NCI-H345 treated with DMSO at 0.1 percent for 48 hours (cell line): Measurements from ENCODE around the gene PWWP2B.
"Not testable (repeated sequence)": the region's sequence is repeated elsewhere in the genome, so short reads cannot be mapped to it uniquely, and the experiment has no call there.

Experiments
- DNase-seq: peaks from one replicate; lab custom pipeline; 2025; ENCODE audit not compliant: unreplicated experiment; lab: John Stamatoyannopoulos, UW

The PWWP2B gene

GRCh38 chr10:132363376-132363775 lies 33.6 kb upstream of the PWWP2B start:
- no peak for DNase-seq

DNA sequence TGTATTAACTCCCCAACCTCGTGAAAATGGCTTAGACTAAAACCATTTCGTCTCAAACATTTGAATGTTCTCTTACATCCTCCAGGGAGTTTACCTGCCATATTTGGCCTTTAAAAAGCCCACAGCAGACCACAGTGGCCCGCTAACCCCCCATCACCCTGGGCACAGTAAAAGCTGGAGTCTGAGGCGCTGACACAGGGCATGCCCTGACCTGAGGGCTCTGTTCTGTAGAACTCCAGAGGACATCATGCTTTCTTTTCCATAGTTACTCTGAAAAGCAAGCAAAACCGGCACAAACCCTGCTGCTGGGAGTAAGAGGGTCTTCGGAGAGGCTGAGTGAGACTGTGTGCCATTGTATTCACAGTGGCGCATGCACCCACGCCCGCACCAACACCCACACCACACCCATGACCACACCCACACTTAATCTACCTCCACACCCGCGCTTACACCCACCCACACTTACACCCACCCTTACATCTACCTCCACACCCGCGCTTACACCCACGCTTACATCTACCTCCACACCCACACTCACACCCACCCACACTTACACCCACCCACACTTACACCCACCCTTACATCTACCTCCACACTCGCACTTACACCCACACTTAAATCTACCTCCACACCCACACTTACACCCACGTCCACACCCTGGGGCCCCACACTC lies 32.9 kb upstream of the PWWP2B start:
- DNase-seq, result no peak

GRCh38 chr10:132364594-132364970 lies 32.4 kb upstream of the PWWP2B start:
- DNase-seq, result no peak

- no peak for DNase-seq
Observed at GRCh38 chr10:132365102-132365501, 31.9 kb upstream of the PWWP2B start.

DNA sequence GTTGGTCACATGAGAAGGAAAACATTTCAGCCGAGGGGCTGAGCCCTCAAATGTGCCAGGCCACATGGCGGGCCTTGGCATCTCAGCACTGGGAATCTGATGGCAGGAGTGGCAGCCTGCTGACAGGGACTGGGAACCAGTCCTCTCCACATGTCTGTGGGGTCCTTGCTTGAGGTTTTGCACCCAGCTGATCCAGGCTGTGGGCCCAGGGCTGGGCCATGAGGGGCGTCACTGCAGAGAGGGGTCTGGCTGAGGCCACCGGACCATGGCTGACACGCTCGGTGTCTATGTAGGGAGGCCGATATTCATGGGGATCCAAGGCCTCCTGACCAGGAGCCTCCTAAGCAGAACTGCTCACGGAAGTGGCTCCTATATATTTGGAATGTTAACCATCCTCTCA lies 31.0 kb upstream of the PWWP2B start:
- DNase-seq, result no peak

DNA sequence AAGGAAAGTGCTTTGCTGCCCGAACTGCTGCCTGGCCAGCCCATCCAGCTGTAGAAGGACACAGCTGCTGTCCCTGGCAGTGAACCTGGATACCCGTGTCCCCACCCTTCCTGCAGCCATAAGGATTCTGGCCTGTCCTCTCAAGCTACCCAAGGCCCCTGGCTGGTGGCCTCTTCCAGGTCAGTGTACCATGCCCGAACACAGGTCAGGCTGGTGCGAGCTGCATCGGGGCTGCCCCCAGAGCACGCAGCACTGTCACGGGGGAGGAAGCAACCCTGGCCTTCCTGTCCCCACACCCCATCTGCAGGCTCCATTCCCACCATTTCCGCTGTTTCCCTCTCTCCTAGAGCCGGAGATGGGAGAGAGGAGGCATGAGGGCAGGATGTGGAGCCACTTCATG lies 30.5 kb upstream of the PWWP2B start:
- DNase-seq, result no peak

DNA sequence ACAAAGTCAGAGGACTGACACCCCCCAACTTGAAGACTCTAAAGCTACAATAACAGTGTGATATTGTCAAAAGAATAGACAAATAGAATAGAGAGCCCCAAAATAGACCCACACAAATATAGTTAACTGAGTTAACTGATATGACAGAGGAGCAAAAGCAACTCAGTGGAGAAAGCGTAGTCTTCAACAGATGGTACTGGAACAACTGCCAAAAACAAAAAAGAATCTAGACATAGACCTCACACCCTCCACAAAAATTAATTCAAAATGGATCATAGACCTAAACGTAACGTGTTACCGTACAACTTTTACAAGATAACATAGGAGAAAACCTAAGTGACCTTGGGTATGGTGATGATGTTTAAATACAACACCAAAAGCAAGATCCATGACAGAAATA lies 28.6 kb upstream of the PWWP2B start:
- DNase-seq, result no peak

DNA sequence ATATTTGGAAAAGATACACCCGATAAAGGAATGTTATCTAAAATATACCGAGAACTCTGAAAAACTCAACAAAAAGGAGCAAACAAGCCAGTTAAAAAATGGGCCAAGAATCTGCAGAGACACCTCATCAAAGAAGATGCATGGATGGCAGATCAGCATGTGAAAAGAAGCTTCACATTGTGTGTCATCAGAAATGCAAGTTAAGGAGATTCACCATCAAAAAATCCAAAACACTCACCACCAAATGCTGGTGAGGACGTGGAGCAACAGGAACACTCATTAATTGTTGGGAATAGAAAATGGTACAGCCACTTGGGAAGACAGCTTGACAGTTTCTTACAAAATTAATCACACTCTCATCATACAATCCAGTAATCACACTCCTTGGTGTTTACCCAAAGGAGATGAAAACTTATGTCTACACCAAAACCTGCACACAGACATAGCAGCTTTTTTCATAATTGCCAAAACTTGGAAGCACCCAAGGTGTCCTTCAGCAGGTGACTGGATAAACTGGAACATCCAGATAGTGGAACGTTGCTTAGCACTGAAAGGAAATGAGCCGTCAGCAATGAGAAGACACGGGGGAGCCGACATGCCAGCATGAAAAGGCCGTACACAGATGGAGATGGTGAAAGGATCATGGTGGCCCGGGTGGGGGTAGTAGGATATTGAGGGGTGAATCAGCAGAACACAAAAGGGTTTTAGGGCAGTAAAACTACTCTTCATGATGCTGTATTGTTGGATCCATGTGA lies 27.9 kb upstream of the PWWP2B start:
- DNase-seq, result no peak

DNA sequence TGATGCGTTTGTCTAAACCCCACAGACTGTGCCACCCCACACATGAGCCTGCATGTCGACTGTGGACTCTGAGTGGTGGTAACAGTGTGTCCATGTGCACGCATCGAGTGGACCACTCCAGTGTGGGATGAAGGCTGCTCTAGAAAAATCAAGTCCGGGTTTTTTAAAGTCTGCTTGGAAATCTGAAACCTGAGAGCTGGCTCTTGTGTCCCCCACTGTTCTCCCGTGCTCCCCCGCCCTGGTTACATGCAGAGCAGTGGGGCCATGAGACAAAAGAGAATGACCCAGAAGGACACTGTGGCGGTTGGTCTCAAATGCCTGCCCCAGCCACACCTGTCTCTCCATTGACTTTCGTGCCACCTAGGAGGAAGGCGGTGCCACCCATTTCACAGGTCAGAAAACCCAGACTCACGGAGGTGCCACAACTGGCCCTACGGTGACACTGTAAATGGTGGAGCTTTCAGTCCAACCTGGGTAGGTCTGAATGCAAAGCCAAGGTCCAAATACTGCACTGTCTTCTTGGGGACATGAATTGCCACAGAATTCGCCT lies 27.3 kb upstream of the PWWP2B start:
- DNase-seq, result no peak

- DNase-seq, result no peak
Observed at GRCh38 chr10:132370426-132371340, 26.3 kb upstream of the PWWP2B start.

DNA sequence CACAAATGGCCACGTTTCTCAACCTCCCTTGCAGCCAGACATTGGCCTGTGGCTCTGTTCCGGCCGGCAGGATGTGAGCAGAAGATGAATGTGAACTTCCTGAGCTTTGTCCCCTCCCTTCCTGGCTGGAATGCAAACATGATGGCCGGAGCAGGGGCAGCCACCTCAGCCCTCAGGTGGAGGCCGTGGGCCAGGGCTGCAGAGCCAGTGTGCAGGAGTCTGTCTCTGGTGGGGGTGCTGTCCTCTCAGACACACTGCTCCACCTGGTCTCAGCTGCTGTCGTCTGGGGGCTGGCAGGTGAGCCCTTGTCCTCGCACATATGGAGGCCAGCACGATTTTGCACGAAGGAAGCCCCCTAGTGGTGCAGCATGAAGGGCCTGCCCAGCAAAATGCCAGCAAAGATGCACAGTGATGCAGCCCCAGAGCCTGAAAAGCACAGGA lies 25.3 kb upstream of the PWWP2B start:
- DNase-seq, result no peak

- DNase-seq, result no peak
Observed at GRCh38 chr10:132372516-132373095, 24.4 kb upstream of the PWWP2B start.

DNA sequence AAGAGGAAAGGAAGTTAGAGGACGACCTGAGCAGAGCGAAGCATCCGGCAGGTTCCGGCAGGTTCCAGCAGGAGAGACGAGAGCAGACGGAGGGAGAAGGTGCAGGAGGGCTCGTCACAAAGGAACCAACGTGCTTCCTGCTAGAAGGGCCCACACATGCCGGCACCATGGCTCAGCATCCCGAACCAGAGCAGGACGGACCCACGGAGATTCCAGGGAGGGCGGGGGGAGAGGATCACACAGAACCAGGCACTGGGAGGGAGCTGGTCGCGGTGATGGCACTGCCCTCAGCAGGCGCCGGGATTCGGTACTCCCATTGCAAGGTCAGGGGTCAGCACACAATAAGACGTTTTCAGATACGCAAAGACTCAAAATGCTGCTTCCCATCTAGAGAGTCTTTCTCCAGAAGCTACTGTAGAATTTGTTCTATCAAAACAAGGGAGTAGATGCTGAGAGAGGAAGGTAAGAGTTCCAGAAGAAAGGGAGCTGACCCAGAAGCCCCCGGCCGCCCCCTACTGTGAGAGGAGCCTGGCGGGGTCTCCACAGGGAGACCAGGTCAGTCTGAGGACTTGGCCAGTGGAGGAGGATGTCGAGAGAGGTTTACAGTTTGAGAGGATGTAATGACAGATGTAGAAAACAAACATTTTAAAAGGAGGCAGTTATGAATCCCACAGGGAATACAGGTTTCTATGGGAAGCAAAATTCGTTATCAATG lies 23.6 kb upstream of the PWWP2B start:
- DNase-seq, result no peak

DNA sequence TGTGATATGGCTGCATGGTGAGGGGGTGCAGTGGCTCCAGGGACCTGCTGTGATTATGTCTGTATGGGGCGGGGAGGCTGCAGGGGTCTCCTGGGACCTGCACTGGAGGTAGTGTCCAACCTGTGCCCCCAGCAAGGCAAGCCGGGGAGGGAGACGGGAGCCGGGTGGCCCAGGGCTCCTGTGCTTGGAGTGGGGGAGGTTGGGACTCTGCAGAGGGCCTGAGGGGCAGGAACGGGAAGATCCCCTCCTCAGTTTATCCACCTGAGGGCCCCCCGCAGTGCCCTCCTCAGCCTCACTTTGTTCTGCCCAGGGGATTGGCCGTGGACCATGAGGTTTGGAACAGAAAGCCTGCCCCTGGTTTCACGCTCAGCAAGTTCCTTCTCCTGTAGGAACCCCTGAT lies 22.8 kb upstream of the PWWP2B start:
- DNase-seq, result no peak

DNA sequence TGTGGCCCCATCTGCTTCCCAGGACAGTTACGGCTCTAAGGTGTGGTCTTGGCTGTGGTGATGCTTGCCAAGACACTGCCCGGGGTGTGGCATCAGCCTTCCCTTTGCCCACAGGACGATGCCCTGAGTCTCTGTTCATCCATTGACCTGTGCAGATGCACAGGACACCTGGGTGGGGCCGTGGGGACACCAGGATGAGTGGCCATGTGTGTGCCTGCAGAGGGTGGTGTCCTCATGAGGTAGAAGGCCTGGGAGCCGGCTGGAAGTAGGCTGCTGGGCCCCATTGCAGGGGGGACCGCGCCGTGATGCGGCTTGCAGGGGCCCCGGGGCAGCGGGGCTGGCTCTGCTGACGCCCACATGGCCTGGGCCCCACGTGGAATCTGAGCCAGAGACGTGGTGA lies 22.4 kb upstream of the PWWP2B start:
- DNase-seq, result no peak

DNA sequence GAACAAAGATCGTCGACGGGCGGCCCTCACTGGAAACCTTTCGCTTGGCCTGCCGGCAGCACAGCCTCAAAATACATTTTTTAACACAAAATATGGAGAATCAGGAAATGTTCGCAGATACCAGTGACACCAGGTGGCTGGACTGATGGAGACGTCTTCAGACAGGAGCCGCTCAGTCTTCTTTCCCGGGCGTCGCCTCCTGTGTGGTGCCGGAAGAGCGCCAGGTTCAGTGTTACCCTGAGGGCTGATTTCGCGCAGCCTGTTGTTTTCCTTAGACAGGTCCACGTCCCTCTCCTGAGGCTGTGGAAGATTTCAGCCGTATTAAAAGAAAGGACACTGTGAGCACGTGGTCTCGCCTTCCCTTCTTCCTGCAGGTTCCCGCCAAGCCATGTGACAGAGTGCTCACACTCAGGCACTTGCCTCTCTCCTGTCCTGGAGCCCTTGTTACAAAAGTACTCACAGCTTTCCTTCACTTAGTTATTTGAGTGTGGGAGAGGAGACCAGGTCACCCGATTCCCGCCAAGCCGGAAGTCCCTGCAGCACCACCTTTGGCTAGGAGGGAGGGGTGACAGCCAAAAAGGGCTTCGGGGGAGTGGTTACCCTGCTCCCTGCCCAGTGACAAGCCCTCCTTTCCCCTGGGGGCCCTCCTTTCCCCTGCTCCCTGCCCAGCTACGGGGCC lies 21.7 kb upstream of the PWWP2B start:
- DNase-seq, result no peak

DNA sequence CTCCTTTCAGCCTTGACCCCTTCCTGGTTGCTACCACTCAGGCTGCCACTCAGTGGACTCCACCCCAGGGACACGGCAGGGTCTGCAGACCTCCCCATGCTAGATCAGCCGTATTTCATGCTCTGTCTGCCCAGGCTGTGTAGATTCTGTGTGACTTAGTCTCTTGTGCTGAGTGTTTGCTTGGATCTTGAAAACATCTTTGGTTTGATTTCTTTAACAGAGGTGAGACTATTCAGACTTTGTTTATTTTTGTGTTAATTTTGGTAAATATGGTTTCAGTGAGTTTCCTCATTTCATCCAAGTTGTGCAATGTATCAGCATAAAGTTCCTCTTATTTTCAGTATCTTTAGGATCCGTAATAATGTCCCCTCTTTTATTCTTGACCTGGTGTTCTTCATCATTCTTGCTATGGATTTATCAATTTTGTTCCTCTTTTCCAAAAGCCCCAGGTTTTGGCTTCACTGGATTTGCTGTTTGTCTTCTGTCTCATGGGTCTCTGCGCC lies 21.2 kb upstream of the PWWP2B start:
- DNase-seq, result no peak

DNA sequence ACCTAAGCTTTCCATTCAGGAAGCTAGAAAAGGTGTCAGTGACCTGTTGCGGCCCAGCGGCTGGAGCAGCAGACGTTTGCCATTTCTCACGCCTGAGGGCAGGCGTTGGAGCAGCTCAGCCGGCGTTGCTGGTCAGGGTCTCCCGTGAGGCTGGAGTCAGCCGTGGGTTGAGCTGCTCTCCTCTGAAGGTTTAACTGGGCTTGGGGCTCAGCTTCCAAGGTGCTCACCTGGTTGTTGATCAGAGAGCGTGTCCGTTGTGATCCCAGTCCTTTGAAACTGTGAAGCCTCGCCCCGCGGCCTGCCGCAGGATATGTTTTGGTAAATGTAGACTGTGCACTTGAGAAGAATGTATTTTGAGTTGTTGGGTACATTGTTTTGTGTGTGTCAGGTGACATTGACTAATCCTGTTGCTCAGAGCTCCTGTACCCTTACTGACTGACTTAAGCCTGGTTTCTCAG lies 20.6 kb upstream of the PWWP2B start:
- no peak for DNase-seq

DNA sequence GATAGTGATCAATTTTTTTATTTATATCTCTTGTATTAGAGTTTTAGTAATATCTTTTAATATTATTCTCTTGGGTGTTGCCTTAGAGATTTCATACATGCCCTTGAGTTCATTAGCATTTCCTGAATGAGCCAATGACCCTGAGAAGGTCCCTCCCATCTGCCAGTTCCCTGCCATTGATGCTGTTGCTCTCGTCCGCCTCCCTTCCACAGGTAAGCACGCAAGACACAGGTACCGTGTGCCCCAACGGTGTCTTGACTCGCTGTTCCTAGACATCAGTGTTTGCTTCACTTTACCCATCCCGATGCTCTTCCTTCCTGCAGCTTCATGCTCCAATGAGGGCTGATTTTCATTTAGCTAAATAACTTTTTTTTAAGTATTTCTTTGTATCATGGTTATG lies 19.7 kb upstream of the PWWP2B start:
- no peak for DNase-seq

GRCh38 chr10:132379026-132379425 lies 18.0 kb upstream of the PWWP2B start:
- DNase-seq, result not testable (repeated sequence)
